ENCODE results near the gene OR2A25.

OR2A25 gene

DNA sequence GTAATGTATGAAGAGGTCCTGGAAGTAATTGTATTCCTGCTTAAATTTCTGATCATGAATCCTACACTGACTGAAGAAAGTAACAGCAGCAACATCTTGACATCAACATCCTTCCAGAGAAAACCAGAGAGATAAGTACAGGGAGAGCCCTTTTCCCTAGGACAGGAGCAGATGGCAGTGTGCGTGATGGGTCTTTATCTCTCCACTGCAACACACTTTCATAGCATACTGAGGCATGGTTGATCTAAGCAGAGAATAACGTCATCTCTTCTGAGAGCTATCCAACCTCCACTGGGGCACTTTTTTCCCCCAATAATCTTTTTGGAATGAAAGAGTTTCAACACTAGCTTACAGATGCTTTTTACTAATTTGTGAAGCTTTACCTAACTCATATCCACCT lies 342 bp downstream of the OR2A25 start:
- Mint-ChIP-seq H3K4me3 (no peak overlapping the region), H3K27ac (no peak overlapping the region), H3K36me3 (ENCODE audit: low read depth) (no peaks in the 10 kb centered on the region), H3K27me3 (ENCODE audit: low read depth) (no peaks in the 10 kb centered on the region), H3K4me1 (no peaks in the 10 kb centered on the region), H3K9me3 (no peaks in the 10 kb centered on the region)
- TF ChIP-seq, protein P1, sequence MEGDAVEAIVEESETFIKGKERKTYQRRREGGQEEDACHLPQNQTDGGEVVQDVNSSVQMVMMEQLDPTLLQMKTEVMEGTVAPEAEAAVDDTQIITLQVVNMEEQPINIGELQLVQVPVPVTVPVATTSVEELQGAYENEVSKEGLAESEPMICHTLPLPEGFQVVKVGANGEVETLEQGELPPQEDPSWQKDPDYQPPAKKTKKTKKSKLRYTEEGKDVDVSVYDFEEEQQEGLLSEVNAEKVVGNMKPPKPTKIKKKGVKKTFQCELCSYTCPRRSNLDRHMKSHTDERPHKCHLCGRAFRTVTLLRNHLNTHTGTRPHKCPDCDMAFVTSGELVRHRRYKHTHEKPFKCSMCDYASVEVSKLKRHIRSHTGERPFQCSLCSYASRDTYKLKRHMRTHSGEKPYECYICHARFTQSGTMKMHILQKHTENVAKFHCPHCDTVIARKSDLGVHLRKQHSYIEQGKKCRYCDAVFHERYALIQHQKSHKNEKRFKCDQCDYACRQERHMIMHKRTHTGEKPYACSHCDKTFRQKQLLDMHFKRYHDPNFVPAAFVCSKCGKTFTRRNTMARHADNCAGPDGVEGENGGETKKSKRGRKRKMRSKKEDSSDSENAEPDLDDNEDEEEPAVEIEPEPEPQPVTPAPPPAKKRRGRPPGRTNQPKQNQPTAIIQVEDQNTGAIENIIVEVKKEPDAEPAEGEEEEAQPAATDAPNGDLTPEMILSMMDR (IDR thresholded peaks at IDR 0.05; ENCODE audit: unreplicated experiment in 3 of 3): no peak

DNA sequence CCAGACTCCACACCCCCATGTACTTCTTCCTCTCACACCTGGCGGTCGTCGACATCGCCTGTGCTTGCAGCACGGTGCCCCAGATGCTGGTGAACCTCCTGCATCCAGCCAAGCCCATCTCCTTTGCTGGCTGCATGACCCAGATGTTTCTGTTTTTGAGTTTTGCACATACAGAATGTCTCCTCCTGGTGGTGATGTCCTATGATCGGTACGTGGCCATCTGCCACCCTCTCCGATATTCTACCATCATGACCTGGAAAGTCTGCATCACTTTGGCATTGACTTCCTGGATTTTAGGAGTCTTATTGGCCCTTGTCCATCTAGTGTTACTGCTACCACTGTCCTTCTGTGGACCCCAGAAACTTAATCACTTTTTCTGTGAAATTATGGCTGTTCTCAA lies 4.8 kb downstream of the OR2A25 start:
- no peak overlapping the region for H3K27ac Mint-ChIP-seq
- H3K4me1 Mint-ChIP-seq: no peaks in the 10 kb centered on the region
- H3K9me3 Mint-ChIP-seq: no peaks in the 10 kb centered on the region
- TF ChIP-seq, protein P1 (IDR thresholded peaks at IDR 0.05; ENCODE audit: unreplicated experiment in 3 of 3): no peak
- H3K27me3 Mint-ChIP-seq (ENCODE audit: low read depth): no peaks in the 10 kb centered on the region
- H3K4me3 Mint-ChIP-seq: no peak overlapping the region
- H3K36me3 Mint-ChIP-seq (ENCODE audit: low read depth): no peaks in the 10 kb centered on the region

DNA sequence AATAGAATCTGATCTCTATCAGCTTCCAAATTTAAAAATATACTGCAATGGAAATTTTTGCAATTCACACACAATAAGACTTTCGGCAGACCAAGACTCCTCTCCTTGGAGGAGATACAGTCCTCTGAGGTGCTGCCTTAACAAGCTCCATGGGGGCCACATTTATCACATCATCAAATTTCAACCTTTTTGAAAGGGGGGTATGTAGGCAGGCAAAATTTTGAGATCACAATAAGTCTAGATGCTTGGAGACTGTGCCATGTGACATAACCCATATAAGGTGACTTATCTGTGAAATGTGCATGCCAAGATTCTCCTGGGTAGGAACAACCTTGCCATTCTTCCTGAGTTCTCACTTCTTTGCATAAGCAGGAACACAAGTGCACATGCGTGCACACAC lies 16.4 kb downstream of the OR2A25 start, which contains the start of gene OR2A12:
OR2A12 (plus strand) TSS at position 301 of the 400 bp plus-strand sequence. CDS start 8,830 bp downstream, outside the sequence.
- Mint-ChIP-seq H3K36me3 (ENCODE audit: low read depth) (no peaks in the 10 kb centered on the region), H3K27me3 (ENCODE audit: low read depth) (no peaks in the 10 kb centered on the region), H3K27ac (no peak within 1 kb of the TSS), H3K4me1 (no peaks in the 10 kb centered on the region), H3K9me3 (no peaks in the 10 kb centered on the region), H3K4me3 (no peak within 1 kb of the TSS)
- TF ChIP-seq, protein P1 (IDR thresholded peaks at IDR 0.05; ENCODE audit: unreplicated experiment in 3 of 3): no peak

DNA sequence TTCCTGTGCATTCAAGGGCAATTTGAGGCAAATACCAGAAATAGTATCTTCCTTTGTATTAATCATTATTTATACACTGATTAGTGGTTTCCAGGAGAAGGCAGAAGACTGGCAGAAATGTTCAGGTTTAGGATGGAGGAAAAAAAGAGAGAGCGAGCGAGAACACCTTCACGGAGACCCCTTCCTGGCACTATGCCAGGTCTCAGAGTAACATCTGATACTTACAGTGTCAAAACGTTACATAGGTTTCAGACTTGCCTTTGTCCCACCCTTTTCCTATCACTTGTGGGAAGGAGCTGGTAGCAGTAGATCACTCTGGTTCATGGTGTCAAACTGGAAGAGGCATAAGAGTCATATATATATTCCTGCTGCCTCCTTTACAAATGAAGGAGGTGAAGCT lies 17.1 kb downstream of the OR2A25 start:
- Mint-ChIP-seq H3K9me3 (no peaks in the 10 kb centered on the region), H3K4me1 (no peaks in the 10 kb centered on the region), H3K27ac (no peak overlapping the region), H3K27me3 (ENCODE audit: low read depth) (no peaks in the 10 kb centered on the region), H3K36me3 (ENCODE audit: low read depth) (no peaks in the 10 kb centered on the region), H3K4me3 (no peak overlapping the region)
- TF ChIP-seq, protein P1 (IDR thresholded peaks at IDR 0.05; ENCODE audit: unreplicated experiment in 3 of 3): no peak

DNA sequence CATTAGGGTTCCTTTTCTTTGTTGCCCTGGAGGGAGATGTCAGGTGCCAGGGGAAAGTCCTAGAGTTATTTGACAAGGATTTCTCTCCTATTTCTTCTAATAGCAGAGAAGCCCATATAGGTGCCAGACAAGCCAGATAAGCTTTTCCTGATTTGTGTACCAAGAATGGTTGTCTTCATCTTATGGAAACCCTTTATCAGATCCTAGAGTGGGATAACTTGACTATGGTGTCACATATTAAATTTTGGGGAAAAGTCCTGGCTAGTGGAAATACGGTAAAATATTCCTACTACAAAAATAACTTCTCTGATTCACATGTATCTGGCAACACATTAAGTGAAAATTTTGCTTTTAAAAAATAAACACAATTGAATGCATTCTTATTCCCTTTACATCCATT lies 17.6 kb downstream of the OR2A25 start:
- H3K27me3 Mint-ChIP-seq (ENCODE audit: low read depth): no peaks in the 10 kb centered on the region

DNA sequence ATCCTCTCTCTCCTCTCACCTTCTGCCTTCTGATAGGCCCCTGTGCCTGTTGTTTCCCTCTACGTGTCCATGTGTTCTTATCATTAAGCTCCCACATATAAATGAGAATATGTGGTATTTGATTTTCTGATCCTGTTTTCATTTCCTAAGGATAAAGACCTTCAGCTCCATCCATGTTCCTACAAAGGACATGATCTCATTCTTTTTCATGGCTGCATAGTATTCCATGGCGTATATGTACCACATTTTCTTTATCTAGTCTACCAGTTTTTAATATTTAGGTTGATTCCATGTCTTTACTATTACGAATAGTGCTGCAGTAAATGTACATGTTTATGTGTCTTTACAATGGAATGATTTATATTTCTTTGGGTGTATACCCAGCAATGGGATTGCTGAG lies 21.1 kb downstream of the OR2A25 start:
- TF ChIP-seq, protein P1 (IDR thresholded peaks at IDR 0.05; ENCODE audit: unreplicated experiment in 3 of 3): no peak
- no peaks in the 10 kb centered on the region for H3K27me3 Mint-ChIP-seq (ENCODE audit: low read depth)
- no peak overlapping the region for H3K27ac Mint-ChIP-seq
- peaks cover 2% of the 10 kb centered on the region for H3K9me3 Mint-ChIP-seq
- no peaks in the 10 kb centered on the region for H3K36me3 Mint-ChIP-seq (ENCODE audit: low read depth)
- H3K4me3 Mint-ChIP-seq: no peak overlapping the region
- no peaks in the 10 kb centered on the region for H3K4me1 Mint-ChIP-seq

More for the DNA sequence above, 17.6 kb downstream of the OR2A25 start:
- TF ChIP-seq, protein P1 (IDR thresholded peaks at IDR 0.05; ENCODE audit: unreplicated experiment in 3 of 3): no peak
- Mint-ChIP-seq H3K4me1 (no peaks in the 10 kb centered on the region), H3K9me3 (peaks cover 2% of the 10 kb centered on the region), H3K27ac (no peak overlapping the region), H3K36me3 (ENCODE audit: low read depth) (no peaks in the 10 kb centered on the region), H3K4me3 (no peak overlapping the region)
